ENCODE measurements around the gene SYNPR. TPM values are rescaled to one million over a fixed set of nuclear protein-coding genes. Genes with fewer than 3 reads are reported as not detected.

Gene SYNPR
- total RNA-seq, 6 experiments from 2014 or later = not detected

- ATAC-seq = no peak
- H3K4me1 ChIP-seq = no peaks in the 10 kb centered on the region
- no peak overlapping the region for H3K27ac ChIP-seq
- no peaks in the 10 kb centered on the region for H3K27me3 ChIP-seq
- TF ChIP-seq CTCF (IDR thresholded peaks at IDR 0.05) (no peak), POLR2A (IDR thresholded peaks at IDR 0.05) (no peak)
- DNase-seq = no peak
- WGBS (ENCODE audit: insufficient coverage, low coverage, low lambda C conversion rate, missing lambda C conversion rate) = 82% methylated on average over 3 of the region's 3 CpGs
- no peaks in the 10 kb centered on the region for H3K36me3 ChIP-seq
- no peak overlapping the region for H3K4me3 ChIP-seq
- H3K9me3 ChIP-seq = no peaks in the 10 kb centered on the region
- intact Hi-C loops (cut with DNase I) = no loop called here
Measured at GRCh38 chr3:63582943-63583500, 304.9 kb downstream of the SYNPR start.

GRCh38 chr3:63584681-63585080, 306.6 kb downstream of the SYNPR start:
- Histone ChIP-seq H3K9me3 (no peaks in the 10 kb centered on the region), H3K4me3 (no peak overlapping the region), H3K27ac (no peak overlapping the region), H3K4me1 (no peaks in the 10 kb centered on the region), H3K27me3 (no peaks in the 10 kb centered on the region), H3K36me3 (no peaks in the 10 kb centered on the region)
- ATAC-seq = no peak
- intact Hi-C loops (cut with DNase I) = no loop called here
- DNase-seq = no peak
- no peak for TF ChIP-seq POLR2A (IDR thresholded peaks at IDR 0.05)
- no peak for TF ChIP-seq CTCF (IDR thresholded peaks at IDR 0.05)
- WGBS (ENCODE audit: insufficient coverage, low coverage, low lambda C conversion rate, missing lambda C conversion rate) = 50% methylated on average over 1 of the region's 1 CpG

- Histone ChIP-seq H3K9me3 (no peaks in the 10 kb centered on the region), H3K27me3 (no peaks in the 10 kb centered on the region), H3K4me3 (no peak overlapping the region), H3K4me1 (no peaks in the 10 kb centered on the region), H3K27ac (no peak overlapping the region), H3K36me3 (no peaks in the 10 kb centered on the region)
- ATAC-seq = no peak
- WGBS (ENCODE audit: insufficient coverage, low coverage, low lambda C conversion rate, missing lambda C conversion rate) = 50% methylated on average over 1 of the region's 1 CpG
- TF ChIP-seq CTCF (IDR thresholded peaks at IDR 0.05) (no peak), POLR2A (IDR thresholded peaks at IDR 0.05) (no peak)
- no peak for DNase-seq
- intact Hi-C loops (cut with DNase I) = no loop called here
Measured at GRCh38 chr3:63585927-63586326, 307.8 kb downstream of the SYNPR start.

GRCh38 chr3:63588895-63589294, 310.8 kb downstream of the SYNPR start:
- intact Hi-C loops (cut with DNase I) = no loop called here
- no peaks in the 10 kb centered on the region for H3K27me3 ChIP-seq
- H3K4me1 ChIP-seq = no peaks in the 10 kb centered on the region
- no peak overlapping the region for H3K4me3 ChIP-seq
- H3K9me3 ChIP-seq = no peaks in the 10 kb centered on the region
- TF ChIP-seq CTCF (IDR thresholded peaks at IDR 0.05) = no peak
- TF ChIP-seq POLR2A (IDR thresholded peaks at IDR 0.05) = no peak
- ATAC-seq (no peak), DNase-seq (no peak)
- 71% methylated on average over 1 of the region's 1 CpG for WGBS (ENCODE audit: insufficient coverage, low coverage, low lambda C conversion rate, missing lambda C conversion rate)
- H3K36me3 ChIP-seq = no peaks in the 10 kb centered on the region
- H3K27ac ChIP-seq = no peak overlapping the region

- WGBS (ENCODE audit: insufficient coverage, low coverage, low lambda C conversion rate, missing lambda C conversion rate) = 11% methylated on average over 2 of the region's 2 CpGs
- no peak overlapping the region for H3K4me3 ChIP-seq
- TF ChIP-seq POLR2A (IDR thresholded peaks at IDR 0.05) (no peak), CTCF (IDR thresholded peaks at IDR 0.05) (no peak)
- no peaks in the 10 kb centered on the region for H3K9me3 ChIP-seq
- DNase-seq (no peak), ATAC-seq (peak in 2 of 4 donors; percentile 51 to 56)
- H3K36me3 ChIP-seq = no peaks in the 10 kb centered on the region
- H3K27me3 ChIP-seq = no peaks in the 10 kb centered on the region
- no peak overlapping the region for H3K27ac ChIP-seq
- intact Hi-C loops (cut with DNase I) = no loop called here
- no peaks in the 10 kb centered on the region for H3K4me1 ChIP-seq
Measured at GRCh38 chr3:63593779-63594178, 315.7 kb downstream of the SYNPR start.

Data from right lobe of liver (tissue), 6 donors.